ENCODE measurements around the gene TNNC1. TPM values are rescaled to one million over a fixed set of nuclear protein-coding genes. Genes with fewer than 3 reads are reported as not detected.

The TNNC1 gene
- total RNA-seq, 1 experiment from 2014 or later = not detected

- no peak for DNase-seq (ENCODE audit: low read depth)
Observed at GRCh38 chr3:52458770-52459545, 5.1 kb upstream of the TNNC1 start.

DNA sequence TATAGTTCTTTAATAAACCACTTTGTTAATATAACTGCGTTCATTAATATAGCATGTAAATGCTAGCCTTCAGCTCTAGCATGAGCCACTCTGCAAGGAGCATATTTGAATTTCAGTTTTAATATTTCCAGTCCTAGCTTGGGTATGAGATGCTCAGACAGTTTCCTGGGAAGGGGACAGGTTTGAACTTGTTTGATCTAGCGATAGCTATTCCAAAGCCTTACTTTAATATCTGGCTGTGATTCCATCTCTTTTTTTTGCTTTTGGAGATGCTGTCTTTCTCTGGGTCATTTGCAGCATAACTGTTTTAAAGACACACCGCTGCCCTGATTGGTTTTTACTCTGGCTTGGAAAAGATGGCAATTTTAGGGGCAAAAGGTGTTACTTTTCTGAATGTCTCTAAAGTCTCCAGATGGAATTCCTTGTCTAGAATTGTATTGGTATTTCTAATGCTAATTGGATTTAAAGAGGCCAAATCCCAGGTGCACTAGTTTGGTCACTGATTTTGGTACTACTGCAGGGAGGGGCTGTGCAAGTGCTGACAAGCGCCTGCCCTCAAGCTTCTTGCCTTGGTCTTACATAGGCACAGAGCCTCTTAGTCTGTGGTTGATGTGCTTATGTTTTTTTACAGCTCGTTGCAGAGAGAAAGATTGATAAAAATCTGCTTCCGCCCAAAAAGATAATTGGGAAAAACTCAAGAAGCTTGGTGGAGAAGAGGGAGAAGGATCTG lies 4.4 kb upstream of the TNNC1 start:
- no peak for DNase-seq (ENCODE audit: low read depth)

- DNase-seq (ENCODE audit: low read depth) = no peak
Observed at GRCh38 chr3:52456800-52457183, 3.0 kb upstream of the TNNC1 start.

- DNase-seq (ENCODE audit: low read depth) = no peak
Observed at GRCh38 chr3:52456169-52456799, 2.4 kb upstream of the TNNC1 start.

DNA sequence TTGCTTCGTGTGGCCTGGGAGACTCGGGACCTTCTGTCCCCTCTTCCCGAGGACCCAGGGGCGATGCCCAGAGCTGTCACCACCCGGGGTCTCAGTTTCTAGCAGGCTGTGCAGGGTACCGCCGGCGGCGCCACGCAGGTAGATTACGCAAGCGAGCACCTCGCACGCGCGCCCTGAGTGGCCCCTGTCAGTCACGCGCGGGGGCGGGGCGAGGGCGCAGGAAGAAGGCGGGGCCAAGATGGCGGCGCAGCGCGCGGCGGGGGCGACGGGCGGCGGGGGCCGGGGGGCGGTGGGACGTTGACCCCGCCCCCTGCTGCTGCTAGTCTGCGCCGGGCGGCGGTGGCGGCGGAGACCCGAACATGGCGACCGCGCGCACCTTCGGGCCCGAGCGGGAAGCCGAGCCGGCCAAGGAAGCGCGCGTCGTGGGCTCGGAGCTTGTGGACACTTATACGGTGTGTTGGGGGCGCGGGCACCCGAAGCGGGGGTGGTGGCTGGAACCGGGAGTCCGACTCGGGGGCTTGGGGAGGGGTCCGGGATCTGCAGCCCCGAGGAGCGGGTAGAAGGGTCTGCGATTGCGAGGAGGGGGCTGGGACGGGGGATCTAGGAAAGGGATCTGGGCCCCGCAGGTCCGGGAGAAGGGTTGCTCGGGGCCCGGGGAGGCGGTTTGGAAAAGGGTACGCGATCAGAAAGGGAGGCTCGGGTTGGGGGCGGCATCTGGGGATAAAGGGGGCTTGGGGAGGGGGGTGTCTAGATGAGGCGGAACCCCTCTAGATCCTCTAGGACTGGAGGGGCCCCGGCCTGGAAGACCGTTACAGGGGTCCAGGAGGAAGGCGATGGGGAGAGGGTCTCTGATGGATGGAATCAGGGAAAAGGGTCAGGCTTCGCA lies 1.7 kb upstream of the TNNC1 start, which contains the start of gene NISCH:
Gene NISCH (plus strand): TSS at position 322 of the 886 bp plus-strand sequence. CDS start 38 bp downstream, at position 360.
- peak; percentile 34 for DNase-seq (ENCODE audit: low read depth)

- DNase-seq (ENCODE audit: low read depth) = no peak
Observed at GRCh38 chr3:52454938-52455282, 1.1 kb upstream of the TNNC1 start.

- DNase-seq (ENCODE audit: low read depth) = no peak
Observed at GRCh38 chr3:52454250-52454937, 553 bp upstream of the TNNC1 start.

DNA sequence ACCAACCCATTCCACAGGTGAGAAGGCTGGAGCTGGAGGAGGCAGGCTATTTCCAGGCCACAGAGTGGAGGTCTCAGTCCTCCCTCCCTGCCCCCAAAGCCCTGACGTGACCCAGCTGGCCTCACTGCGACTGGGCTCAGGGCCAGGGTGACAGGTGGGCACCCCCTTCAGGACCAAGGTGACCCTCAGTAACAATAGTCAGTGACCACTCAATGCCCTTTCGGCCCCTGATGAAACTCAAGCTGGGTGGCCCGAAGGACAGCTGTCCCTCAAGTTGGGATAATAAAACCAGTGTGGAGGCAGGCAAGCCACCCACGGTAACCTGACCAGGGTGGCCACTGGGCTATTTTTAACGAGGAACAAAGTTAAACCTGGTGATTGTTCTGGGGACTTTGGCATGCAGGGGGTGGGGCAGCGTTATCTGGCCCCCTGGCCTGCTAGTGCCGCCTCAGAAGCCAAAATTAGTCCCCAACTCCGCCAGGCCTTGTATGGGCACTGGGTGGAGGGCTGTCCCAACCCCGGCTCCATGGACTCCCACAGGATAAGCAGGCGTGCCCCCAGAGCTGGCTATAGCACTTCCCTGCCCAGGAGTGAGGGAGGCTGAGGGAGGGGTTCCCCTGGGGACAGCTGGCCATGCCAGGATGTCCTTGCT lies 1.1 kb downstream of the TNNC1 start:
- DNase-seq (ENCODE audit: low read depth) = no peak

DNA sequence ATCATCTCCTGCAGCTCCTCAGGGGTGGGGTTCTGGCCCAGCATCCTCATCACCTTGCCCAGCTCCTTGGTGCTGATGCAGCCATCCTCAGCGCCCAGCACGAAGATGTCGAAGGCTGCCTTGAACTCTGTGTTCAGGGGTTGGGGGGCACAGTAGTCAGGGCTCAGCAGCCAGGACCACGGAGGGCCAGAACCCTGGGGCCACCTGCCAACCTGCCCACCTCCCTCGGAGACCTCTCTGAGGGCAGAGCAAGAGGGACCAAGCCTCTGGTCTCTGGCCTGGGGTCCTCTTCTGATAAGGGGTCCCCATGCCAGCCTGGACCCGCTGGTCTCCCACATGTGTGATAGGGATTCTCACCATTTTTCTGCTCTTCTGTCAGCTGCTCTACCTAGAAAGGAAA lies 1.7 kb downstream of the TNNC1 start:
- no peak for DNase-seq (ENCODE audit: low read depth)

- DNase-seq (ENCODE audit: low read depth) = no peak
Observed at GRCh38 chr3:52451237-52452083, 2.4 kb downstream of the TNNC1 start.

GRCh38 chr3:52450489-52451236 lies 3.2 kb downstream of the TNNC1 start:
- no peak for DNase-seq (ENCODE audit: low read depth)

DNA sequence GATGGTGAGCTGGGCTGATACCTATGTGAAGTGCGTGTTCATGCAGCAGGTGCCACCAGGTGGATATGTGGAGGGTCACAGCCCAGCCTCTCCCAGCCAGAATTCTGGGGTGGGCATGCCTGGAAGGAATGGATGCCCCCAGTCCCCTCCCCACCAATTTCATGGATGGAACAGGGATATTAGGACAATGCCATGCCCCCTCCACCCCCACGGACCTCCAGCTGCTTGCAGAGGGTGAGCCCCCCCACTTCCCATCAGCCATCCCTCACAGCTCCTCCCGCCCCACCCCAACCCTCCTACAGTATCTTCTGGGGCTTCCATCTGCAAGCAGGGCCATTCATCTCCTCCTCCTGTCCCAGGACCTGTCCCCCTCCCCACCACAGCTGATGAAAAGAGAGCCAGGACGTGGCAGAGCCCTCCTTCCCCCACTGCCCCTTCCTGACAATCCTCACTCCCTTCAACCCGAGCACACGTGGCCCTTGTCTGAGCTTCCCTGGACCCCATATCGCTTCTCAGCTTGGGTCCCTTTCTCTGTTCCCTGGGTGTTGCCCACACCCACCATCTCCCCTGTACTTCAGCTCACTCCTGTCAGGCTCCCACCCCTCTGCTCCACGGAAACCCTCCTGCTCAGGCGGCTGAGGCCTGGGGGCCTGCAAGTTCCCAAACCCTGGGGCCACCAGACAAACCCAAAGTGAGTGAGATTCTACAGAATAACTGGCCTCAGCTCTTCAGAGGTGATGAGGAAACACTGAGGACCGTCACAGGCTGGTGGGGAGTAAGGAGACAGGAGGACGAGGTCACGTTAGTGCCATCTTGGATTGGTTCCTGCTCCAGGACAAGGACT lies 6.1 kb downstream of the TNNC1 start:
- no peak for DNase-seq (ENCODE audit: low read depth)

GRCh38 chr3:52446631-52447511 lies 7.0 kb downstream of the TNNC1 start:
- peak; percentile 68 for DNase-seq (ENCODE audit: low read depth)

- DNase-seq (ENCODE audit: low read depth) = no peak
Observed at GRCh38 chr3:52446042-52446441, 7.8 kb downstream of the TNNC1 start.

DNA sequence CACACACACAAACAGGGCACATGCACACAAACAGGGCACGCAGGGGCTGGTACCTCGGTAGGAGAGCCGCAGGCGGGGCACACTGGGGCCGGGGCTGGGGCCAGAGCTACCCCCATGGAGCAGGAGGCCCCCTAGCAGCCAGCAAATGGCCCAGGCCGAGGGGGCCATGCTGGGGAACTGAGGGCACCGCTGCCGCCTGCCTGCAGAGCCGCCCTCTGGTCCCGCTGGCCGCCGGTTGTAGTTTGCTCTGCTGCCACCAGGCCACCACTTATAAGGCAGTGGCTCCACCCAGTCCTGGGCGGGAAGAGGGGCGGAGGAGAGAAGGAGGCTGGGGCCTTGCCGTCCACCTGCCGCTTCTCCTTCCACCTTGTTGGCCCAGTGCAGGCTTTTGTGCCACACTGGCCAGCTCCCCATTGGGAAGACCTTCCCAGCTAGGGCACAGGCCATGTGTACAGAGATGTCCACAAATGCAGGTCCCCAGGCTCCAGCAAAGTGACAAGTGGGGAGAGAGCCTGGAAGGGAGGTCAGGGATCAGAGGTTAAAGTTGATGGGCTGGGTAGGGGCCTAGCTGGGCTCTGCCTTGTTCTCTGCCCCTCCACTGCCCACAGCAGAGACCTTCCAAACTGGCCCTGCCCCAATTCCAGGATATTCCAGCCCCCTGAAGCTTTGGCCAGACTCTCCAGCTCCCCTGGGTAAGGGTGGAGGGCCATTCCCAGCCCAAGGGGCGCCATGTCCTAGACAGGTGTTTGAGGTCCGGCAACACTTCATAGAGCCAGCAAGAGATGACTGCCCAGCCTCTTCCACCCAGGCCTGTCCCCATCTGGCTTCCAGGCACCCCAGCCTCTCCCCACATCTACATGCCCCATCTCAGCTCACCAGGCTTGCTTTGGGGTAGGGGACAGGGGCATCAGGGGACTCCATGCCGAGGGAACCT lies 8.7 kb downstream of the TNNC1 start, which contains the start of gene SEMA3G:
Gene SEMA3G (minus strand): TSS at position 244 of the 934 bp plus-strand sequence. CDS start 76 bp downstream, at position 168.
- DNase-seq (ENCODE audit: low read depth) = peak; percentile 59
